H1 (cell line): ENCODE data around the gene DHRS1. TPM values are rescaled to one million over a fixed set of nuclear protein-coding genes. Genes with fewer than 3 reads are reported as not detected.

Source experiments
- ASH2L ChIP-seq: fragments of 200-600, 300-600 bp; sonication (generic); IDR thresholded peaks from one replicate; pipeline ENCODE4 v1.7.1; 2017; ENCODE audit warnings: low read length
- CBX8 ChIP-seq: fragments of 300-800, 300-1000 bp; sonication (generic); IDR thresholded peaks from 2 replicates; pipeline ENCODE4 v1.7.1; 2016; ENCODE audit warnings: low read depth, low read length, borderline replicate concordance
- EZH2 ChIP-seq: fragments of 200-600 bp; sonication (generic); IDR thresholded peaks from 2 replicates; pipeline ENCODE4 v1.7.1; 2012; ENCODE audit warnings: low read depth, mild to moderate bottlenecking, moderate library complexity, low read length, inconsistent platforms; ENCODE audit not compliant: severe bottlenecking
- SAP30 ChIP-seq: fragments of 300-600 bp; sonication (generic); IDR thresholded peaks from 2 replicates; pipeline ENCODE4 v1.7.1; 2012; ENCODE audit warnings: low read length, moderate library complexity, mild to moderate bottlenecking, inconsistent platforms; ENCODE audit not compliant: insufficient read depth, insufficient replicate concordance
- TBP ChIP-seq: IDR thresholded peaks from 2 replicates; pipeline ENCODE4 v1.6.1; 2011; ENCODE audit warnings: low read depth, low read length, improper control_type of control experiment
- polyA plus RNA-seq, 7 experiments: library from polyadenylated mRNA; depleted of rRNA in 3 of 7; stranded (reverse) in 5 of 7; unstranded in 2 of 7; fragments of >200 nt in 5 of 7; fragments of 200-250 nt in 2 of 7; gene quantifications; 1 replicate in 5 of 7; 2 replicates in 1 of 7; 4 replicates in 1 of 7; pipeline versions ENCODE4 v1.2.1 to v1.2.3, GENCODE V29; 2011 to 2013; ENCODE audit warnings: missing spikeins in 2 of 7, mixed read lengths in 2 of 7
- total RNA-seq: library from RNA; stranded (reverse); fragmentation: NEBNext Ultra II Directional; extraction: Animal tissue kit (Norgen Biotek cat#: 25700); gene quantifications from 2 replicates; pipeline ENCODE4 v1.2.1, GENCODE V29; 2021
- TF ChIP-seq, protein P1 (sequence below): fragments of 300-600 bp; sonication (generic); IDR thresholded peaks from 2 replicates; pipeline ENCODE4 v1.7.1; 2012; ENCODE audit warnings: low read length, moderate library complexity, mild to moderate bottlenecking, inconsistent platforms; ENCODE audit not compliant: insufficient replicate concordance
- TF ChIP-seq, protein P2 (sequence below): IDR thresholded peaks from 2 replicates; pipeline ENCODE4 v1.6.1; 2011; ENCODE audit warnings: low read depth, mild to moderate bottlenecking, low read length; ENCODE audit not compliant: insufficient read depth

Gene DHRS1
- total and polyA plus RNA-seq, 2 of the 8 experiments (the other 6 are each of a cell fraction or from before 2014, with no cell fraction given) = 8.8 to 31.7 TPM

DNA sequence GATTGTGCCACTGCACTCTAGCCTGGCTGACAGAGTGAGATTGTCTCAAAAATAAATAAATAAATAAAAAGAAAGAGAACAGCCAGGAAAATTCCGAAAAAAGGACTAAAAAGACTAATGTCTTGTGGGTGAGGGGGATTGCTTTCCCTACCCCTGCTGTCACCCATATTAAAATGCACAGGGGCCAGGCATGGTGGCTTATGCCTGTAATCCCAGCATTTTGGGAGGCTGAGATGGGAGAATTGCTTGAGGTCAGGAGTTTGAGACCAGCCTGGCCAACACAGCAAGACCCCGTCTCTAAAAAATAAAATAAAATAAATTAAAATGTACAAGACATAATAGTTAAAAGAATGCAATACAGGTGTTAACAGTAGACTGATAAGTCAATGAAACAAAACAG is 6.1 kb downstream of the DHRS1 start (continued):
- TF ChIP-seq, protein P1, sequence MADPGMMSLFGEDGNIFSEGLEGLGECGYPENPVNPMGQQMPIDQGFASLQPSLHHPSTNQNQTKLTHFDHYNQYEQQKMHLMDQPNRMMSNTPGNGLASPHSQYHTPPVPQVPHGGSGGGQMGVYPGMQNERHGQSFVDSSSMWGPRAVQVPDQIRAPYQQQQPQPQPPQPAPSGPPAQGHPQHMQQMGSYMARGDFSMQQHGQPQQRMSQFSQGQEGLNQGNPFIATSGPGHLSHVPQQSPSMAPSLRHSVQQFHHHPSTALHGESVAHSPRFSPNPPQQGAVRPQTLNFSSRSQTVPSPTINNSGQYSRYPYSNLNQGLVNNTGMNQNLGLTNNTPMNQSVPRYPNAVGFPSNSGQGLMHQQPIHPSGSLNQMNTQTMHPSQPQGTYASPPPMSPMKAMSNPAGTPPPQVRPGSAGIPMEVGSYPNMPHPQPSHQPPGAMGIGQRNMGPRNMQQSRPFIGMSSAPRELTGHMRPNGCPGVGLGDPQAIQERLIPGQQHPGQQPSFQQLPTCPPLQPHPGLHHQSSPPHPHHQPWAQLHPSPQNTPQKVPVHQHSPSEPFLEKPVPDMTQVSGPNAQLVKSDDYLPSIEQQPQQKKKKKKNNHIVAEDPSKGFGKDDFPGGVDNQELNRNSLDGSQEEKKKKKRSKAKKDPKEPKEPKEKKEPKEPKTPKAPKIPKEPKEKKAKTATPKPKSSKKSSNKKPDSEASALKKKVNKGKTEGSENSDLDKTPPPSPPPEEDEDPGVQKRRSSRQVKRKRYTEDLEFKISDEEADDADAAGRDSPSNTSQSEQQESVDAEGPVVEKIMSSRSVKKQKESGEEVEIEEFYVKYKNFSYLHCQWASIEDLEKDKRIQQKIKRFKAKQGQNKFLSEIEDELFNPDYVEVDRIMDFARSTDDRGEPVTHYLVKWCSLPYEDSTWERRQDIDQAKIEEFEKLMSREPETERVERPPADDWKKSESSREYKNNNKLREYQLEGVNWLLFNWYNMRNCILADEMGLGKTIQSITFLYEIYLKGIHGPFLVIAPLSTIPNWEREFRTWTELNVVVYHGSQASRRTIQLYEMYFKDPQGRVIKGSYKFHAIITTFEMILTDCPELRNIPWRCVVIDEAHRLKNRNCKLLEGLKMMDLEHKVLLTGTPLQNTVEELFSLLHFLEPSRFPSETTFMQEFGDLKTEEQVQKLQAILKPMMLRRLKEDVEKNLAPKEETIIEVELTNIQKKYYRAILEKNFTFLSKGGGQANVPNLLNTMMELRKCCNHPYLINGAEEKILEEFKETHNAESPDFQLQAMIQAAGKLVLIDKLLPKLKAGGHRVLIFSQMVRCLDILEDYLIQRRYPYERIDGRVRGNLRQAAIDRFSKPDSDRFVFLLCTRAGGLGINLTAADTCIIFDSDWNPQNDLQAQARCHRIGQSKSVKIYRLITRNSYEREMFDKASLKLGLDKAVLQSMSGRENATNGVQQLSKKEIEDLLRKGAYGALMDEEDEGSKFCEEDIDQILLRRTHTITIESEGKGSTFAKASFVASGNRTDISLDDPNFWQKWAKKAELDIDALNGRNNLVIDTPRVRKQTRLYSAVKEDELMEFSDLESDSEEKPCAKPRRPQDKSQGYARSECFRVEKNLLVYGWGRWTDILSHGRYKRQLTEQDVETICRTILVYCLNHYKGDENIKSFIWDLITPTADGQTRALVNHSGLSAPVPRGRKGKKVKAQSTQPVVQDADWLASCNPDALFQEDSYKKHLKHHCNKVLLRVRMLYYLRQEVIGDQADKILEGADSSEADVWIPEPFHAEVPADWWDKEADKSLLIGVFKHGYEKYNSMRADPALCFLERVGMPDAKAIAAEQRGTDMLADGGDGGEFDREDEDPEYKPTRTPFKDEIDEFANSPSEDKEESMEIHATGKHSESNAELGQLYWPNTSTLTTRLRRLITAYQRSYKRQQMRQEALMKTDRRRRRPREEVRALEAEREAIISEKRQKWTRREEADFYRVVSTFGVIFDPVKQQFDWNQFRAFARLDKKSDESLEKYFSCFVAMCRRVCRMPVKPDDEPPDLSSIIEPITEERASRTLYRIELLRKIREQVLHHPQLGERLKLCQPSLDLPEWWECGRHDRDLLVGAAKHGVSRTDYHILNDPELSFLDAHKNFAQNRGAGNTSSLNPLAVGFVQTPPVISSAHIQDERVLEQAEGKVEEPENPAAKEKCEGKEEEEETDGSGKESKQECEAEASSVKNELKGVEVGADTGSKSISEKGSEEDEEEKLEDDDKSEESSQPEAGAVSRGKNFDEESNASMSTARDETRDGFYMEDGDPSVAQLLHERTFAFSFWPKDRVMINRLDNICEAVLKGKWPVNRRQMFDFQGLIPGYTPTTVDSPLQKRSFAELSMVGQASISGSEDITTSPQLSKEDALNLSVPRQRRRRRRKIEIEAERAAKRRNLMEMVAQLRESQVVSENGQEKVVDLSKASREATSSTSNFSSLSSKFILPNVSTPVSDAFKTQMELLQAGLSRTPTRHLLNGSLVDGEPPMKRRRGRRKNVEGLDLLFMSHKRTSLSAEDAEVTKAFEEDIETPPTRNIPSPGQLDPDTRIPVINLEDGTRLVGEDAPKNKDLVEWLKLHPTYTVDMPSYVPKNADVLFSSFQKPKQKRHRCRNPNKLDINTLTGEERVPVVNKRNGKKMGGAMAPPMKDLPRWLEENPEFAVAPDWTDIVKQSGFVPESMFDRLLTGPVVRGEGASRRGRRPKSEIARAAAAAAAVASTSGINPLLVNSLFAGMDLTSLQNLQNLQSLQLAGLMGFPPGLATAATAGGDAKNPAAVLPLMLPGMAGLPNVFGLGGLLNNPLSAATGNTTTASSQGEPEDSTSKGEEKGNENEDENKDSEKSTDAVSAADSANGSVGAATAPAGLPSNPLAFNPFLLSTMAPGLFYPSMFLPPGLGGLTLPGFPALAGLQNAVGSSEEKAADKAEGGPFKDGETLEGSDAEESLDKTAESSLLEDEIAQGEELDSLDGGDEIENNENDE = no peak
- no peak for TF ChIP-seq TBP
- no peak for TF ChIP-seq EZH2
- TF ChIP-seq ASH2L = no peak
- TF ChIP-seq, protein P2, sequence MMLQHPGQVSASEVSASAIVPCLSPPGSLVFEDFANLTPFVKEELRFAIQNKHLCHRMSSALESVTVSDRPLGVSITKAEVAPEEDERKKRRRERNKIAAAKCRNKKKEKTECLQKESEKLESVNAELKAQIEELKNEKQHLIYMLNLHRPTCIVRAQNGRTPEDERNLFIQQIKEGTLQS = no peak
- no peak for TF ChIP-seq CBX8
- no peak for TF ChIP-seq SAP30
